Measurements from ENCODE around the gene SCAP. TPM values are rescaled to one million over a fixed set of nuclear protein-coding genes. Genes with fewer than 3 reads are reported as not detected.

SCAP gene
- total RNA-seq, 1 donor from 2014 or later, result 84.3 TPM

DNA sequence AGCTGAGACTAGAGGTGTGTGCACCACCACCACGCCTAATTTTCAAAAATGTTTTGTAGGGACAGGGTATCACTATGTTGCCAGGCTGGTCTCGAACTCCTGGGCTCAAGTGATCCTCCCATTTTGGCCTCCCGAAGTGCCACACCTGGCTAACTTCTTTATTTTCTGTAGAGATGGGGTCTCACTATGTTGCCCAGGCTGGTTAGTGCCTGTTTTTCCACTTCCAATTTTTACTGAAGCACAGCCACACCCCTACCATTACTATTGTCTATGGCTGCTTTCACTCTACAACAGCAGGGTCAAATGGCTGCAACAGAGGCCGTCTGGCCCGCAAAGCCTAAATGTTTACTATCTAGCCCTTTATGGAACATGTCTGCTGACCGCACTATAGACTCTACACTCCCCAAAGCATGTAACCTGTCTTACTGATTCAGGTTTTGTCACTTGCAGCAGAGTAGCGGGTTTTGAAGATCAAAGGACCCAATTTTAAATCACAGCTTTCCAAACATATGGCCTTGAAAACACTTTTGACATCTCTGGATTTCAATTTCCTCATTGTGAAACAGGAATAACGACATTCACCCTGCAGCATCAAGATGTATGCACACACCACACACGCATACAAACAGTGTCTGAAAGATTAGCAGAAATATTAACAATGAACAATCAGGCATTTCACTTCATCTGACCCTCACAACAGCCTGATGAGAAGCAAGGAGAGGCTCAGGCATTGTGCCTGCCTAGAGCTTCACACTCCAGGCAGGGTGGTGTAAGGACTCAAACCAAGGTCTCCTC lies 46.1 kb downstream of the SCAP start:
- Mint-ChIP-seq H3K9me3 (no peaks in the 10 kb centered on the region), H3K36me3 (ENCODE audit: low read depth) (peaks cover 73% of the 10 kb centered on the region), H3K4me3 (no peak overlapping the region), H3K27me3 (no peaks in the 10 kb centered on the region), H3K27ac (no peak overlapping the region), H3K4me1 (no peaks in the 10 kb centered on the region)
- CTCF ChIA-PET, result no interaction called here
- intact Hi-C loops (cut with micrococcal nuclease), result no loop called here
- ATAC-seq (ENCODE audit: low read depth) (no peak), DNase-seq (no peak)
- POLR2A ChIA-PET, result interaction anchor here (0.9 kb wide), 1 partner anchor 230 kb away, joined by 4 read pairs; no protein-coding TSS in a partner anchor
- TF ChIP-seq, protein P1, sequence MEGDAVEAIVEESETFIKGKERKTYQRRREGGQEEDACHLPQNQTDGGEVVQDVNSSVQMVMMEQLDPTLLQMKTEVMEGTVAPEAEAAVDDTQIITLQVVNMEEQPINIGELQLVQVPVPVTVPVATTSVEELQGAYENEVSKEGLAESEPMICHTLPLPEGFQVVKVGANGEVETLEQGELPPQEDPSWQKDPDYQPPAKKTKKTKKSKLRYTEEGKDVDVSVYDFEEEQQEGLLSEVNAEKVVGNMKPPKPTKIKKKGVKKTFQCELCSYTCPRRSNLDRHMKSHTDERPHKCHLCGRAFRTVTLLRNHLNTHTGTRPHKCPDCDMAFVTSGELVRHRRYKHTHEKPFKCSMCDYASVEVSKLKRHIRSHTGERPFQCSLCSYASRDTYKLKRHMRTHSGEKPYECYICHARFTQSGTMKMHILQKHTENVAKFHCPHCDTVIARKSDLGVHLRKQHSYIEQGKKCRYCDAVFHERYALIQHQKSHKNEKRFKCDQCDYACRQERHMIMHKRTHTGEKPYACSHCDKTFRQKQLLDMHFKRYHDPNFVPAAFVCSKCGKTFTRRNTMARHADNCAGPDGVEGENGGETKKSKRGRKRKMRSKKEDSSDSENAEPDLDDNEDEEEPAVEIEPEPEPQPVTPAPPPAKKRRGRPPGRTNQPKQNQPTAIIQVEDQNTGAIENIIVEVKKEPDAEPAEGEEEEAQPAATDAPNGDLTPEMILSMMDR (IDR thresholded peaks at IDR 0.05), result no peak

DNA sequence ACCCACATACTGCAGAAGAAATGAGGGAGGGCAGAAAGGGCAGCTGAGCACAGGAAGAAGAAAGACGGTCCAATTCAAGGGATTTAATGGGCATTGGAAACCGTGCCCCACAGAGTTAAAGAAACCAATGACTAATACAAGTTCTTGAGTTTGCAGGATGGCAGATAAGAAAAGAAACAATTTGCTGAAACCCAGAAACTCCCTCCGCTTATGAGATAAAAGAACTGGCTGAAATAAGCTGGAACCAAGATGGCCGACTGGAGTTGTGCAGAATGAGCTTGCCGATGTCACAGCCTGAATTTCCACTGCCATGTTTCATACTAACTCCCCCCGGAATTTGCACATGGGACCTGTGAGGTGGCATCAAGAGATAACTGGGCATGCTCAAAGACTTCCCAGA lies 47.1 kb downstream of the SCAP start:
- Mint-ChIP-seq H3K9me3 (no peaks in the 10 kb centered on the region), H3K4me3 (no peak overlapping the region), H3K36me3 (ENCODE audit: low read depth) (peaks cover 73% of the 10 kb centered on the region), H3K4me1 (no peaks in the 10 kb centered on the region), H3K27ac (no peak overlapping the region), H3K27me3 (no peaks in the 10 kb centered on the region)
- TF ChIP-seq, protein P1 (IDR thresholded peaks at IDR 0.05), result no peak
- intact Hi-C loops (cut with micrococcal nuclease), result no loop called here
- POLR2A ChIA-PET, result interaction anchor here (0.9 kb wide), 1 partner anchor 231 kb away, joined by 4 read pairs; no protein-coding TSS in a partner anchor
- ATAC-seq (ENCODE audit: low read depth) (no peak), DNase-seq (no peak)
- CTCF ChIA-PET, result no interaction called here

DNA sequence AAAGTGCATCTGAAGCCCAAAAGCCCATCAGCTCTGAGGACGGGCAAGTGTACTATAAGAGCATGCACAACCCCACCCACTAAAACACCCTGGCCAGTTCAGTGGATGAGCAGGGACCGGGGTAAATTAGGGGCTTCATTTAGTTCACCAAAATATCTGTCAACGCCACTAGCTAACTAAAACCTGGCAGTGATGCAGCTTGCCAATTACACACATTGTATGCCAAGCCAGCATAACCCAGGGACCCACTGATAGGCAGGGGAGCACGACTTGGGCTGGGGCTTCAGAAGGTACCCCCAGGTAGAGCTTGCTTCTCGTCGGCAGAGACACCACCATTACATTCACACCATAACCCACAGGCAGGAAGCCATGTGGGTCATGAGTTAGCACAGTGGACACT lies 47.9 kb downstream of the SCAP start:
- Mint-ChIP-seq H3K4me1 (peaks cover 2% of the 10 kb centered on the region), H3K27me3 (no peaks in the 10 kb centered on the region), H3K9me3 (no peaks in the 10 kb centered on the region), H3K4me3 (no peak overlapping the region), H3K36me3 (ENCODE audit: low read depth) (peaks cover 69% of the 10 kb centered on the region), H3K27ac (no peak overlapping the region)
- DNase-seq (no peak), ATAC-seq (ENCODE audit: low read depth) (no peak)
- CTCF ChIA-PET, result no interaction called here
- intact Hi-C loops (cut with micrococcal nuclease), result no loop called here
- POLR2A ChIA-PET, result no interaction called here
- TF ChIP-seq, protein P1 (IDR thresholded peaks at IDR 0.05), result no peak

DNA sequence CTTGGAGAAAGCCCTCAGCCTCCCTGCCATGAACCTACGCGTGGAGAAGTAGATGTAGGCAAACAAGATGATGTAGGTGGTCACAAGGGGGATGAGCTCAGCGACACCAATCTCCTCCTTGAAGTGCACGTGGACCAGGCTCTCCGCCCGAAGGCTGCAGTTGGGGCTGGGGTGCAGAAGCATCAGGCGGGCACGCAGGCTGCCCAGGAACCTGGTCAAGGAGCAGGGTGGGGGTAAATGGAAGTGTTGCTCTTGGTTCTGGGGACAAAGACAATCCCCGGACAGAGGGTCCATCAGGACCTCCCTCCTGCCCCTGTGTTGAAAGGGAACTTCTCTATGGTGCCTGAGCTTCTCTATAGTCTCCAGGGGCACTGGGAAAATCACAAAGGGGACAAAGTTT lies 49.8 kb downstream of the SCAP start:
- Mint-ChIP-seq H3K4me3 (no peak overlapping the region), H3K4me1 (peaks cover 13% of the 10 kb centered on the region), H3K27ac (no peak overlapping the region), H3K36me3 (ENCODE audit: low read depth) (peaks cover 71% of the 10 kb centered on the region), H3K27me3 (no peaks in the 10 kb centered on the region), H3K9me3 (no peaks in the 10 kb centered on the region)
- no peak for ATAC-seq (ENCODE audit: low read depth)
- POLR2A ChIA-PET, result interaction anchor here (1.2 kb wide), 1 partner anchor 17 kb away, joined by 3 read pairs; no protein-coding TSS in a partner anchor
- TF ChIP-seq, protein P1 (IDR thresholded peaks at IDR 0.05), result no peak
- intact Hi-C loops (cut with micrococcal nuclease), result no loop called here
- DNase-seq, result no peak
- CTCF ChIA-PET, result no interaction called here

DNA sequence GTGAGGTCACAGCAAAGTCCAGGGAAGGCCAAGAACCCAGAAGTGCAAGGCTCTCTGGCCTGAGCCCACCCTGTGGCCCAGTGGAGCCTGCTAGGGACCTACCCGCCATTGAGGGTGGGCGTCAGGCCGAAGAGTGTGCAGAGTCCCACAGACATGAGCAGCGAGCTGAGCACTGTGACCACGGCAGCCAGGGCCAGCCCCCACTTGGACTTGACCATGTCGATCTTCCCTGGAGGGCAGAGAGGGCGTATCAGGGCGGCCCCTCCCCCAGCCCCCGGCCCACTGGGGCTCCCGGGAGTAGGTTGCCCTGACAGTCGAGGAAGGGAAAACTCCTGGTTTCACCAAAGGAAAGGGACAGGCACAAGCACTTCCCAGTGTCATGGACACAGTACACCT lies 50.4 kb downstream of the SCAP start:
- Mint-ChIP-seq H3K4me1 (peaks cover 16% of the 10 kb centered on the region), H3K9me3 (no peaks in the 10 kb centered on the region), H3K36me3 (ENCODE audit: low read depth) (peaks cover 69% of the 10 kb centered on the region), H3K27me3 (no peaks in the 10 kb centered on the region), H3K4me3 (no peak overlapping the region), H3K27ac (no peak overlapping the region)
- ATAC-seq (ENCODE audit: low read depth), result no peak
- ChIA-PET POLR2A (interaction anchor here (1.2 kb wide), 1 partner anchor 17 kb away, joined by 3 read pairs; no protein-coding TSS in a partner anchor), CTCF (no interaction called here)
- TF ChIP-seq, protein P1 (IDR thresholded peaks at IDR 0.05), result no peak
- DNase-seq, result no peak
- intact Hi-C loops (cut with micrococcal nuclease), result no loop called here
